HEK293T (cell line): Measurements from ENCODE around the gene CDH5.

ENCODE experiments used
- CTCF ChIA-PET: fragments of 350-600 bp; formaldehyde crosslinking; extraction: SDS; loops from one replicate; lab custom pipeline; 2021; ENCODE audit warnings: antibody characterized with exemption, inconsistent platforms; lab: Yijun Ruan, JAX
- POLR2A ChIA-PET: fragments of 350-600 bp; formaldehyde crosslinking; extraction: SDS; loops from one replicate; lab custom pipeline; 2020; ENCODE audit warnings: antibody characterized with exemption, inconsistent platforms; lab: Yijun Ruan, JAX
- DNase-seq: peaks from one replicate; pipeline ENCODE4 v3.0.0; 2012; ENCODE audit warnings: mixed read lengths; ENCODE audit errors: extremely low spot score
- ARNT ChIP-seq: fragments of 450-650 bp; IDR thresholded peaks from 2 replicates; pipeline ENCODE4 v1.6.1; 2017; ENCODE audit warnings: mild to moderate bottlenecking
- BHLHE40 ChIP-seq: fragments of 450-650 bp; IDR thresholded peaks from 2 replicates; pipeline ENCODE4 v1.6.1; 2016; ENCODE audit warnings: mild to moderate bottlenecking, moderate library complexity, borderline replicate concordance
- CTBP1 ChIP-seq: fragments of 450-650 bp; IDR thresholded peaks from 2 replicates; pipeline ENCODE4 v1.6.1; 2016; ENCODE audit warnings: borderline replicate concordance
- ELF4 ChIP-seq: fragments of 450-650 bp; IDR thresholded peaks from 2 replicates; pipeline ENCODE4 v1.6.1; 2017; ENCODE audit warnings: antibody characterized with exemption
- FOXA1 ChIP-seq: fragments of 450-650 bp; IDR thresholded peaks from 2 replicates; pipeline ENCODE4 v1.6.1; 2016; ENCODE audit warnings: mild to moderate bottlenecking
- FOXK2 ChIP-seq: fragments of 450-650 bp; IDR thresholded peaks from 2 replicates; pipeline ENCODE4 v1.6.1; 2016; ENCODE audit warnings: mild to moderate bottlenecking
- FOXM1 ChIP-seq: fragments of 450-650 bp; IDR thresholded peaks from 2 replicates; pipeline ENCODE4 v1.6.1; 2017; ENCODE audit warnings: mild to moderate bottlenecking, borderline replicate concordance
- HDGF ChIP-seq: fragments of 450-650 bp; IDR thresholded peaks from 2 replicates; pipeline ENCODE4 v1.6.1; 2017; ENCODE audit warnings: antibody characterized with exemption, borderline replicate concordance
- L3MBTL2 ChIP-seq: fragments of 450-650 bp; conservative IDR thresholded peaks from 2 replicates; pipeline ENCODE4 v1.6.1; 2016; ENCODE audit warnings: mild to moderate bottlenecking
- LEF1 ChIP-seq: fragments of 450-650 bp; IDR thresholded peaks from 2 replicates; pipeline ENCODE4 v1.6.1; 2017; ENCODE audit warnings: mild to moderate bottlenecking, borderline replicate concordance
- NFRKB ChIP-seq: fragments of 450-650 bp; IDR thresholded peaks from 2 replicates; pipeline ENCODE4 v1.6.1; 2016; ENCODE audit warnings: mild to moderate bottlenecking, moderate library complexity
- PKNOX1 ChIP-seq: fragments of 450-650 bp; IDR thresholded peaks from 2 replicates; pipeline ENCODE4 v1.6.1; 2016
- SP1 ChIP-seq: fragments of 450-650 bp; IDR thresholded peaks from 2 replicates; pipeline ENCODE4 v1.6.1; 2017
- SUZ12 ChIP-seq: fragments of 450-650 bp; IDR thresholded peaks from 2 replicates; pipeline ENCODE4 v1.6.1; 2016; ENCODE audit warnings: mild to moderate bottlenecking
- TARDBP ChIP-seq: fragments of 450-650 bp; IDR thresholded peaks from 2 replicates; pipeline ENCODE4 v1.6.1; 2016
- ZNF384 ChIP-seq: fragments of 450-650 bp; IDR thresholded peaks from 2 replicates; pipeline ENCODE4 v1.6.1; 2016

Gene CDH5

DNA sequence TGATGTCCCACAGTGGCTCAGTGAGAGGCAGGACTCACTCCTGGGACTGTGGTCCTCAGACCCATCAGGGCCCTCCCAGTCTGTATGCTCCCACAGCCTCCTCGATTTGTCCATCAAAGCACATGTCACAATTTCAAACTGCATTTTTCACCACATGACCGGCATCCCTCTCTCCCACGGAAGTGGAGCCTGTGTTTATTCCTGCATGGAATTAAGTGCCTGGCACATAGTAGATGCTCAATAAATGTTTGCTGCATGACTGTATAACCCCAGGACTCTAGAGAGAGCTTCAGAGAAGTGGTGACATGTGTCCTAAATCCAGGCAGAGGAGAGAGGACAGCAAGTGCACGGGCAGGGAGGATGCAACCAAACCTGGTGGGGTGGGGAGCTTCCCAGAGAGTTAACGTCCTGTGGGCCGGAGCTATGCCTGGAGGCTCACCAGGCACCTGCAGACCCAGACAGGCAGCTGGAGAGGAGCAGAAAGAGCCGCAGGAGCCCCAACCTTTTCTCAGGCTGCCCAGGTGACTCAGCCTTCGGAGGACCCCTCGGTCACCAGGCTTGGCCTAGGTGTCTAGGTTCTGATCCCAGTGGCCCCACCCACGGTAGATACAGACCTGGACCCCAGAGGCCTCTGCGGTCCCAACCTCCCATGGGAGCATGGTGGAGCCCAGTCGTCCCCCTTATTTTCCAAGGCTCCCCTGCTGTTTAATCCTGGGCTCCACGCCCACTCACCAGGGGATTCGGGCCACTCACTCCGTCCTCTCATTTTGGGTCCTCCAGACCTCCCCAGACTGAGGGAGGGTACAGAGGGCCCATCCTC lies 5.8 kb downstream of the CDH5 start:
- ChIA-PET CTCF (interaction anchor here (2.8 kb wide), 1 partner anchor 15 kb away, joined by 16 read pairs; no protein-coding TSS in a partner anchor), POLR2A (no interaction called here)
- TF ChIP-seq FOXK2 (no peak), CTBP1 (no peak), SUZ12 (no peak), PKNOX1 (no peak), LEF1 (no peak), TARDBP (no peak), FOXA1 (no peak), SP1 (no peak), ARNT (no peak), FOXM1 (no peak), L3MBTL2 (no peak), BHLHE40 (no peak), NFRKB (no peak), ELF4 (no peak), ZNF384 (no peak), HDGF (no peak)
- DNase-seq, result no peak

- no peak for DNase-seq
- no peak for TF ChIP-seq ELF4
- no peak for TF ChIP-seq FOXK2
- no peak for TF ChIP-seq CTBP1
- no peak for TF ChIP-seq TARDBP
- no peak for TF ChIP-seq SUZ12
- no peak for TF ChIP-seq L3MBTL2
- POLR2A ChIA-PET, result no interaction called here
- CTCF ChIA-PET, result no interaction called here
Measured at GRCh38 chr16:66372898-66373155, 6.3 kb downstream of the CDH5 start.

GRCh38 chr16:66373667-66374066 lies 7.2 kb downstream of the CDH5 start:
- ChIA-PET POLR2A (no interaction called here), CTCF (interaction anchor here (1.0 kb wide), 1 partner anchor 17 kb away, joined by 3 read pairs; no protein-coding TSS in a partner anchor)
- TF ChIP-seq PKNOX1, result no peak
- no peak for TF ChIP-seq L3MBTL2
- TF ChIP-seq ELF4, result no peak
- no peak for TF ChIP-seq SUZ12
- TF ChIP-seq LEF1, result no peak
- TF ChIP-seq HDGF, result no peak
- TF ChIP-seq FOXK2, result no peak
- no peak for DNase-seq

- TF ChIP-seq L3MBTL2 (no peak), PKNOX1 (no peak), BHLHE40 (no peak), FOXA1 (no peak)
- CTCF ChIA-PET, result interaction anchor here (1.0 kb wide), 1 partner anchor 17 kb away, joined by 3 read pairs; no protein-coding TSS in a partner anchor
- no peak for DNase-seq
- POLR2A ChIA-PET, result no interaction called here
Measured at GRCh38 chr16:66374176-66374575, 7.7 kb downstream of the CDH5 start.

DNA sequence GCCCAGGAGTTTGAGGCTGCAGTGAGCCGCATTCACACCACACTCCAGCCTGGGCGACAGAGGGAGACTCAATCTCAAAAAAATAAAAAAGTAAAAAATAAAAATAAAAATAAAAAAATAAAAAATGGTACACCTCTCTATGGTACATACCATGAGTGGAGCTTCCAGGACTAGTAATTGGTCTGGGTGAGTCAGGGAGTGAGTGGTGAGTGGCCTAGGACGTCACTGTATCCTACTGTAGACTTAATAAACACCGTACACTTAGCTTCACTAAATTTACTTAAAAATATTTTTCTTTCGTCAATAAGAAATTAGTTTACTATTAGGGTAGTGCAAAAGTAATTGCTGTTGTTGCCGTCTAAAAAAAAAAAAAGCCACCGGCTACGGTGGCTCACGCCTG lies 9.0 kb downstream of the CDH5 start:
- TF ChIP-seq SUZ12, result no peak
- TF ChIP-seq SP1, result no peak
- TF ChIP-seq L3MBTL2, result no peak
- TF ChIP-seq ELF4, result no peak
- no peak for TF ChIP-seq ARNT
- TF ChIP-seq FOXM1, result no peak
- TF ChIP-seq FOXA1, result no peak
- no peak for TF ChIP-seq HDGF
- no peak for DNase-seq
- ChIA-PET CTCF (no interaction called here), POLR2A (no interaction called here)

DNA sequence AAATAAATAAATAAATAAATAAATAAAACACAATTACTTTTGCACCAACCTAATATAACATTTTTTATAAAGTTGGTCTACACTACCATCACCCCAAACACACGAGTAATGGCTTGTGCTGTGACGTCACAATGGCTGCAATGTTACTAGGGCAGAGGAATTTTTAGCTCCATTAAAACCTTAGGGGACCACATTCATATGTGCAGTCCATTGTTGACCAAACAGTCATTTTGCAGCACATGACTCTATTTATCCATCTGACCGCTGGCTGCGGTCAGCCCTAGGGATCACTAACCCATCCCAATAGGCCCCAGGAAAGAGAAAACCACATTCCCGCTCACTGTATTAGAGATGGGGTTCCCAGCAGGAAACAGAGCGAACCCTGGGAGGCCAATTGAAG lies 9.6 kb downstream of the CDH5 start:
- no peak for DNase-seq
- ChIA-PET CTCF (no interaction called here), POLR2A (no interaction called here)
- TF ChIP-seq TARDBP, result no peak
- TF ChIP-seq SUZ12, result no peak
- TF ChIP-seq ARNT, result no peak
- TF ChIP-seq L3MBTL2, result no peak
- no peak for TF ChIP-seq FOXM1
- no peak for TF ChIP-seq NFRKB
- no peak for TF ChIP-seq PKNOX1
- no peak for TF ChIP-seq ELF4
- no peak for TF ChIP-seq ZNF384
- TF ChIP-seq FOXK2, result no peak
- no peak for TF ChIP-seq SP1
- no peak for TF ChIP-seq FOXA1
- TF ChIP-seq CTBP1, result no peak
